Upper lobe of left lung (tissue), 6 donors: ENCODE results near the gene BEST2. TPM values are rescaled to one million over a fixed set of nuclear protein-coding genes. Genes with fewer than 3 reads are reported as not detected.

Source experiments
- ATAC-seq, 2 donors: fragments of 200-7000 bp; cut with Tn5 transposase; one replicate each; pipeline ENCODE4 v1.9.1; 2022; ENCODE audit warnings: mild to moderate bottlenecking in 2 of 2, moderate library complexity in 2 of 2; ENCODE audit not compliant: low FRiP score in 2 of 2
- DNase-seq, 2 donors: peaks; one replicate each; pipeline ENCODE4 v3.0.0-alpha.2; 2019 to 2020
- H3K27ac ChIP-seq, 4 donors: fragments of 200-600 bp; sonication (generic); one replicate each; pipeline ENCODE4 v1.5.1; 2016 to 2019
- H3K27me3 ChIP-seq, 4 donors: fragments of 200-600 bp; sonication (generic); one replicate each; pipeline ENCODE4 v1.5.1; 2017 to 2019
- H3K36me3 ChIP-seq, 4 donors: fragments of 200-600 bp; sonication (generic); one replicate each; pipeline ENCODE4 v1.5.1; 2016 to 2019
- H3K4me1 ChIP-seq, 4 donors: fragments of 200-600 bp; sonication (generic); one replicate each; pipeline ENCODE4 v1.5.1; 2018 to 2019
- H3K4me3 ChIP-seq, 4 donors: fragments of 200-600 bp; sonication (generic); one replicate each; pipeline ENCODE4 v1.5.1; 2017 to 2019; ENCODE audit warnings: mild to moderate bottlenecking in 2 of 4, moderate library complexity in 1 of 4
- H3K9me3 ChIP-seq, 4 donors: fragments of 200-600 bp; sonication (generic); one replicate each; pipeline ENCODE4 v1.5.1; 2018 to 2019
- EP300 ChIP-seq, 4 donors: sonication (generic); formaldehyde crosslinking; IDR thresholded peaks; one replicate each; pipeline ENCODE4 v1.5.1; 2017; ENCODE audit warnings: antibody characterized with exemption in 4 of 4, control low read depth in 2 of 4
- POLR2A ChIP-seq, 4 donors: fragments of 450-650 bp; IDR thresholded peaks; one replicate each; pipeline ENCODE4 v1.5.1; 2016 to 2017; ENCODE audit warnings: antibody characterized with exemption in 4 of 4, mild to moderate bottlenecking in 2 of 4
- POLR2AphosphoS5 ChIP-seq, 2 donors: sonication (generic); formaldehyde crosslinking; IDR thresholded peaks; one replicate each; pipeline ENCODE4 v1.5.1; 2017; ENCODE audit warnings: antibody characterized with exemption in 2 of 2
- WGBS, 2 donors: methylation state at CpG; one replicate each; pipeline ENCODE4 v1.1.5; 2017 to 2018; 5-methylcytosine and 5-hydroxymethylcytosine counted together
- total RNA-seq, 6 donors: library from RNA; depleted of rRNA in 4 of 6; stranded (reverse); fragments of >200 nt in 4 of 6; gene quantifications; one replicate each; pipeline versions ENCODE4 v1.1.0 to v1.2.1, GENCODE V29; 2016 to 2021
- TF ChIP-seq, protein P1 (sequence below), 6 experiments: fragments of 450-650 bp in 4 of 6; fragments of 200-600 bp in 2 of 6; sonication (generic) in 2 of 6; IDR thresholded peaks; one replicate each; pipeline ENCODE4 v1.5.1; 2016 to 2019; ENCODE audit warnings: antibody characterized with exemption in 6 of 6
- donor health status: DM: no; HTN: no; CAD: no; lungs with moderate emphysema.
- donor health status: DM: no; HTN: yes; CAD: no; lungs with severe emphysema.

Gene BEST2
- total RNA-seq, 6 donors from 2014 or later, result 0.11 TPM; not detected in 5

DNA sequence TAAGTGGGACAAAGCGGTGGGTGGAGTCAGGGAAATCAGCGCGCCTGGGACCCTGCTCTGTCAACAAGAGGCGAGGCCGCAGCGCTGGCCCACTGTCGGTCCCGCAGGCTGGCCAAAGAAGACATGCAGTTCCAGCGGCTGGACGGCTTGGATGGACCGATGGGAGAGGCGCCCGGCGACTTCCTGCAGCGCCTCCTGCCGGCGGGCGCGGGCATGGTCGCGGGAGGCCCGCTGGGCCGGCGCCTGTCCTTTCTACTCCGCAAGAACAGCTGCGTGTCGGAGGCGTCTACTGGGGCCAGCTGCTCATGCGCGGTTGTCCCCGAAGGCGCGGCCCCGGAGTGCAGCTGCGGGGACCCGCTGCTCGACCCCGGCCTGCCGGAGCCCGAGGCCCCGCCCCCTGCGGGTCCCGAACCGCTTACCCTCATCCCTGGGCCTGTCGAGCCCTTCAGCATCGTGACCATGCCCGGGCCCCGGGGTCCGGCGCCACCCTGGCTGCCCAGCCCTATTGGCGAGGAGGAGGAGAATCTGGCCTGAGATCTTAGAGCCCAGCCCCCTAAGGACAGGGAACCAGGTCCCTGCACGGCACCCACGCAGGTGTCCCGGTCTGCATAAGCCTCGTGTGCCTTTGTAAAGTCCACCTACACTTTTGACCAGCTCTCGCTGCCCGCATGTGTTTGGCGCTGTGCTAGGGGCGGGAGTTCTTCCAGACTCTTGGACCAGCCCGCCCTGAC, 6.1 kb downstream of the BEST2 start:
- Histone ChIP-seq H3K9me3 (no peaks in the 10 kb centered on the region), H3K27ac (peak overlapping the region in 1 of 4 donors; percentile 42), H3K4me1 (peaks cover 11 to 13% (median 12%) of the 10 kb centered on the region in 4 donors), H3K27me3 (no peaks in the 10 kb centered on the region), H3K4me3 (peak overlapping the region; percentile 1 to 36 (median 33)), H3K36me3 (peaks cover 0 to 6% (median 2%) of the 10 kb centered on the region in 4 donors)
- ATAC-seq (peak; percentile 76 to 93), DNase-seq (peak; percentile 77 to 95)
- WGBS, 2 donors, result 1 to 8% methylated on average over 12 to 38 of the region's 60 CpGs
- TF ChIP-seq, protein P1, sequence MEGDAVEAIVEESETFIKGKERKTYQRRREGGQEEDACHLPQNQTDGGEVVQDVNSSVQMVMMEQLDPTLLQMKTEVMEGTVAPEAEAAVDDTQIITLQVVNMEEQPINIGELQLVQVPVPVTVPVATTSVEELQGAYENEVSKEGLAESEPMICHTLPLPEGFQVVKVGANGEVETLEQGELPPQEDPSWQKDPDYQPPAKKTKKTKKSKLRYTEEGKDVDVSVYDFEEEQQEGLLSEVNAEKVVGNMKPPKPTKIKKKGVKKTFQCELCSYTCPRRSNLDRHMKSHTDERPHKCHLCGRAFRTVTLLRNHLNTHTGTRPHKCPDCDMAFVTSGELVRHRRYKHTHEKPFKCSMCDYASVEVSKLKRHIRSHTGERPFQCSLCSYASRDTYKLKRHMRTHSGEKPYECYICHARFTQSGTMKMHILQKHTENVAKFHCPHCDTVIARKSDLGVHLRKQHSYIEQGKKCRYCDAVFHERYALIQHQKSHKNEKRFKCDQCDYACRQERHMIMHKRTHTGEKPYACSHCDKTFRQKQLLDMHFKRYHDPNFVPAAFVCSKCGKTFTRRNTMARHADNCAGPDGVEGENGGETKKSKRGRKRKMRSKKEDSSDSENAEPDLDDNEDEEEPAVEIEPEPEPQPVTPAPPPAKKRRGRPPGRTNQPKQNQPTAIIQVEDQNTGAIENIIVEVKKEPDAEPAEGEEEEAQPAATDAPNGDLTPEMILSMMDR (IDR thresholded peaks at IDR 0.05), result peak; percentile 92 to 97 (median 96)
- no peak for TF ChIP-seq POLR2A (IDR thresholded peaks at IDR 0.05)

DNA sequence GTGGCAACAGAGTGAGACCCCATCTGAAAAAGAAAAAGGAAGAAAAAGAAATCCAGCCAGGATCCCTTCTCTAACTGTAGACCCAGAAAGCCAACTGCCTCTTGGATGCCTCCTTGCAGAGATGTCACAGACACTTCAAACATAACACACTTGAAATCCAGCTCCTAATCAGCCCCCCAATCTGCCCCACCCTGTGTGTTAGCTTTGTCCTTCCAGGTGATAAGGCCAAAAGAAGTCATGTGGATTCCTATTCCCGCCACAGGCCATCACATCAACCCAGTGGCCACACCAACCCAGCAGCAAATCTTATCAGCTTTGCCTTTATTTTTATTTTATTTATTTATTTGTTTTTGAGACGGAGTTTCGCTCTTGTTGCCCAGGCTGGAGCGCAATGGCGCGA, 8.1 kb downstream of the BEST2 start:
- Histone ChIP-seq H3K4me3 (no peak overlapping the region), H3K4me1 (peaks cover 11 to 13% (median 12%) of the 10 kb centered on the region in 4 donors), H3K27ac (no peak overlapping the region), H3K27me3 (no peaks in the 10 kb centered on the region), H3K36me3 (peaks cover 0 to 21% (median 9%) of the 10 kb centered on the region in 4 donors), H3K9me3 (no peaks in the 10 kb centered on the region)
- TF ChIP-seq POLR2AphosphoS5 (IDR thresholded peaks at IDR 0.05) (no peak), EP300 (IDR thresholded peaks at IDR 0.05) (no peak), POLR2A (IDR thresholded peaks at IDR 0.05) (no peak)
- TF ChIP-seq, protein P1 (IDR thresholded peaks at IDR 0.05), result no peak
- WGBS, 2 donors, result 91 to 98% methylated on average over 6 of the region's 6 CpGs
- ATAC-seq, result no peak
- no peak for DNase-seq

DNA sequence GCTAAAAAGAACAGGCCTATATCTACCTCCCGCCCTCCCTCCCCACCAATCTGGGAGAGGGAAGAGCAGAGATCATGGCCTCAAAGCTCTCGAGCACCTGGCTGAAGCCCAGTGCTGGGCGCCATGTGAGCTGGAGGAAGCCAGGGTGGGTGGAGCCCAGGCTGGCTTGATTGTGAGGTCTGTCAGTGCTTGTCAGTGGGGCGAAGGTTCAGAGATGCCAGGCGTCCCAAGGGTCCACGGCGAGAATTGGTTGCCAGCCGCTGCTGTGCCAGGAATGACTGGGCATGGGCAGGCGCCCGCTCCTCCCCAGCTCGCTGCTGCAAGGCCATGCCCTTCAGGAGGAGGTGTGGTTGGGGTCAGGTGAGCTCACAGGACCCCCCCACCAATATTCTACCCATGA, 11.5 kb downstream of the BEST2 start:
- WGBS, 2 donors, result 85 to 95% methylated on average over 11 of the region's 11 CpGs
- DNase-seq (peak in 1 of 2 donors; percentile 65), ATAC-seq (no peak)
- Histone ChIP-seq H3K4me3 (no peak overlapping the region), H3K27ac (no peak overlapping the region), H3K36me3 (peaks cover 4 to 23% (median 13%) of the 10 kb centered on the region in 4 donors), H3K27me3 (no peaks in the 10 kb centered on the region), H3K4me1 (peaks cover 0 to 12% (median under 1%) of the 10 kb centered on the region in 4 donors), H3K9me3 (no peaks in the 10 kb centered on the region)
- no peak for TF ChIP-seq POLR2A (IDR thresholded peaks at IDR 0.05)
- no peak for TF ChIP-seq EP300 (IDR thresholded peaks at IDR 0.05)
- TF ChIP-seq POLR2AphosphoS5 (IDR thresholded peaks at IDR 0.05), result no peak
- TF ChIP-seq, protein P1 (IDR thresholded peaks at IDR 0.05), result no peak

DNA sequence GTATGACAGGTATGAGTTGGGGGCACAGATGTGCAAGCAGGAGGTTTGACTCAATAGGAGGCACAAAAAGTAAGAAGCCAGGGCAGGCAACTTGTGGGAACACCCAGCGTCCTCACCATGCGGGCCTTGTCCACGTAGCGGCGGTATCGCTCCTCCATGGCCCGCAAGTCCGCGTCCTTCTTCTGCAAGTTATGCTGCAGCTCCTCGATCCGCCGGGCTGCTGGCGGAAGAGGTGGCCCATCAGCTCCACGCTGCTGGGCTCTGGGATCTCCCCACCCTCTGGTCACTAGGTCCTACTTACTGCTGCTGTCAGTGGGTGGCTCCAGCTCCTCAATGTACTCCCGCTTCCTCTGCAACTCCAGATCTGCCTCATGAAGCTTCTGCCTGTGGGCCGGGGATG, 13.1 kb downstream of the BEST2 start:
- DNase-seq (no peak), ATAC-seq (no peak)
- H3K27me3 ChIP-seq, result no peaks in the 10 kb centered on the region
- peaks cover 0 to 13% (median under 1%) of the 10 kb centered on the region in 4 donors for H3K4me1 ChIP-seq
- 92 to 94% methylated on average over 15 to 16 of the region's 16 CpGs for WGBS, 2 donors
- no peak for TF ChIP-seq POLR2A (IDR thresholded peaks at IDR 0.05)
- TF ChIP-seq EP300 (IDR thresholded peaks at IDR 0.05), result no peak
- TF ChIP-seq, protein P1 (IDR thresholded peaks at IDR 0.05), result no peak
- no peak for TF ChIP-seq POLR2AphosphoS5 (IDR thresholded peaks at IDR 0.05)
- peaks cover 4 to 27% (median 13%) of the 10 kb centered on the region in 4 donors for H3K36me3 ChIP-seq
- no peak overlapping the region for H3K27ac ChIP-seq
- no peaks in the 10 kb centered on the region for H3K9me3 ChIP-seq
- H3K4me3 ChIP-seq, result no peak overlapping the region
